ENCODE data around the gene CGRRF1. TPM values are rescaled to one million over a fixed set of nuclear protein-coding genes. Genes with fewer than 3 reads are reported as not detected.

CGRRF1 gene
- total RNA-seq, 1 donor from 2014 or later: 19.1 TPM

DNA sequence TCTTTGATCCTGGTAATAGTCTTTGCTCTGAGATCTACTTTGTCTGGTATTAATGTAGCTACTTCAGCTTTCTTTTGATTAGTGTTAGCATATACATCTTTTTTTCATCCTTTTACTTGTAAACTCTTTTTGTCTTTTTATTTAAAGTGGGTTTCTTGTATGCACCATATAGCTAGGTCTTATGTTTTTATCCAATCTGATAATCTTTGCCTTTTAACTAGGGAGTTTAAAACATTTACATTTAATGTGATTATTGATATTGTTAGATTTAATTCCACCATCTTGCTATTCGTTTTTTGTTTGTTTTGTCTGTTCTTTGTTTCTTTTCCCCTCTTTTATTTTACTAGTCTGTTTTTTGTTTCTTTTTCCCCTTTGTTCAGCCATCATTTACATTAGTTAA is 6.0 kb downstream of the CGRRF1 start:
- H3K27me3 ChIP-seq (ENCODE audit: low read depth): no peaks in the 10 kb centered on the region
- H3K4me1 ChIP-seq: peaks cover 20% of the 10 kb centered on the region
- intact Hi-C loops (cut with DNase I): no loop called here
- TF ChIP-seq, protein P1, sequence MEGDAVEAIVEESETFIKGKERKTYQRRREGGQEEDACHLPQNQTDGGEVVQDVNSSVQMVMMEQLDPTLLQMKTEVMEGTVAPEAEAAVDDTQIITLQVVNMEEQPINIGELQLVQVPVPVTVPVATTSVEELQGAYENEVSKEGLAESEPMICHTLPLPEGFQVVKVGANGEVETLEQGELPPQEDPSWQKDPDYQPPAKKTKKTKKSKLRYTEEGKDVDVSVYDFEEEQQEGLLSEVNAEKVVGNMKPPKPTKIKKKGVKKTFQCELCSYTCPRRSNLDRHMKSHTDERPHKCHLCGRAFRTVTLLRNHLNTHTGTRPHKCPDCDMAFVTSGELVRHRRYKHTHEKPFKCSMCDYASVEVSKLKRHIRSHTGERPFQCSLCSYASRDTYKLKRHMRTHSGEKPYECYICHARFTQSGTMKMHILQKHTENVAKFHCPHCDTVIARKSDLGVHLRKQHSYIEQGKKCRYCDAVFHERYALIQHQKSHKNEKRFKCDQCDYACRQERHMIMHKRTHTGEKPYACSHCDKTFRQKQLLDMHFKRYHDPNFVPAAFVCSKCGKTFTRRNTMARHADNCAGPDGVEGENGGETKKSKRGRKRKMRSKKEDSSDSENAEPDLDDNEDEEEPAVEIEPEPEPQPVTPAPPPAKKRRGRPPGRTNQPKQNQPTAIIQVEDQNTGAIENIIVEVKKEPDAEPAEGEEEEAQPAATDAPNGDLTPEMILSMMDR (IDR thresholded peaks at IDR 0.05): no peak
- ATAC-seq (no peak), DNase-seq (no peak)
- H3K36me3 ChIP-seq: no peaks in the 10 kb centered on the region
- peaks cover 5% of the 10 kb centered on the region for H3K9me3 ChIP-seq
- H3K4me3 ChIP-seq: no peak overlapping the region
- no peak overlapping the region for H3K27ac ChIP-seq

DNA sequence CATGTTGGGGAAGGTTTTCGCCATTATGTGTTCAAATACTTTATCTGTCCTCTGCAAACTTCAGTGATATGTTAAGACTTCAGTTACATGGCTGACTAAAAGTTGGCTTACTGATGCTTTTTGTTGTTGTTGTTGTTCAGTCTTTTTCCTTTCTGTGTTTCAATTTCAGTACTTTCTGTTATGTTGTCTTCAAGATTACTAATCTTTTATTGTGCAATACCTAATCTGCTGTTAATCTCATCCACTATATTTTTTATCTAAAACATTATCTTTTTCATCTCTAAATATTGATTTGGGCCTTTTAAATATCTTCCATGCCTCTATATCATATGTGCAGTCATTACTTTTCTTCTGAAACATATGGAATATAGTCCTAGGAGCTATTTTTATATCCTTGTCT is 7.0 kb downstream of the CGRRF1 start:
- Histone ChIP-seq H3K27ac (no peak overlapping the region), H3K9me3 (peaks cover 5% of the 10 kb centered on the region), H3K4me1 (peaks cover 10% of the 10 kb centered on the region), H3K4me3 (no peak overlapping the region), H3K36me3 (no peaks in the 10 kb centered on the region), H3K27me3 (ENCODE audit: low read depth) (no peaks in the 10 kb centered on the region)
- intact Hi-C loops (cut with DNase I): no loop called here
- TF ChIP-seq, protein P1 (IDR thresholded peaks at IDR 0.05): no peak
- DNase-seq (no peak), ATAC-seq (no peak)

DNA sequence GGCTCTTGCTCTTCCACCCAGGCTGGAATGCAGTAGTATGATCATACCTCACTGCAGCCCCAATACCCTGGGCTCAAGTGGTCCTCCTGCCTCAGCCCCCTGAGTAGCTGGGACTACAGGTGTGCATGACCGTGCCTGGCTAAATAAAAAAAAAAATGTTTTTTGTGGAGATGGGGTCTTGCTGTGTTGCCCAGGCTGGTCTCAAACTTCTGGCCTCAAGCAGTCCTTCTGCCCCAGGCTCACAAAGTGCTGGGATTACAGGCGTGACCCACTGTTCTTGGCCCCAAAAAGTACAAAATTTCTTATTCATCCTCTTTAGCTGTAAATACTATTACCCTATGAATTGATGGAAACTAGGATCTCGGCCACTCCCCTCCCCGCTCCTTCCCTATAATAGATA is 14.7 kb downstream of the CGRRF1 start:
- Histone ChIP-seq H3K4me3 (no peak overlapping the region), H3K9me3 (no peaks in the 10 kb centered on the region), H3K27me3 (ENCODE audit: low read depth) (no peaks in the 10 kb centered on the region), H3K27ac (no peak overlapping the region), H3K4me1 (no peaks in the 10 kb centered on the region), H3K36me3 (peaks cover 42% of the 10 kb centered on the region)
- ATAC-seq (no peak), DNase-seq (no peak)
- intact Hi-C loops (cut with DNase I): no loop called here
- TF ChIP-seq, protein P1 (IDR thresholded peaks at IDR 0.05): no peak

DNA sequence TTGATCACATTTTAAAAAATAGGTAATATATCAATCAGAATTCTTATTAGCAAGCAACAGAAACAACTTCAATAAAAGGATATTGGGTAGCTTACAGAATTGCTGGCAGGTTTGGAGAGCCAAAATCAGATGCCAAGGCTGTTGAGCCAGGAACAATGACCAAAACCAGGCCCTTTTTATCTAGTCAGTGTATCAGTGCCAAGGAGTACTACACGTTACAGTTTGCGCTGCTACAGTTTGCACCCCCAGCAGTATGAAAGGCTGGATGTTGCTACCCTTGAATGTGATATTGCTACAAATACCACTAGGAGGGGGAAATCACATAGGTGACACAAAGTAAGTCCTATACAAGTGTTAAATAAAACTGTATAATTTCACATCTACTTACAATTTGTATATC is 19.3 kb downstream of the CGRRF1 start:
- Histone ChIP-seq H3K9me3 (no peaks in the 10 kb centered on the region), H3K27me3 (ENCODE audit: low read depth) (no peaks in the 10 kb centered on the region), H3K27ac (no peak overlapping the region), H3K4me3 (no peak overlapping the region), H3K36me3 (peaks cover 39% of the 10 kb centered on the region), H3K4me1 (no peaks in the 10 kb centered on the region)
- ATAC-seq (no peak), DNase-seq (no peak)
- intact Hi-C loops (cut with DNase I): no loop called here
- TF ChIP-seq, protein P1 (IDR thresholded peaks at IDR 0.05): no peak

DNA sequence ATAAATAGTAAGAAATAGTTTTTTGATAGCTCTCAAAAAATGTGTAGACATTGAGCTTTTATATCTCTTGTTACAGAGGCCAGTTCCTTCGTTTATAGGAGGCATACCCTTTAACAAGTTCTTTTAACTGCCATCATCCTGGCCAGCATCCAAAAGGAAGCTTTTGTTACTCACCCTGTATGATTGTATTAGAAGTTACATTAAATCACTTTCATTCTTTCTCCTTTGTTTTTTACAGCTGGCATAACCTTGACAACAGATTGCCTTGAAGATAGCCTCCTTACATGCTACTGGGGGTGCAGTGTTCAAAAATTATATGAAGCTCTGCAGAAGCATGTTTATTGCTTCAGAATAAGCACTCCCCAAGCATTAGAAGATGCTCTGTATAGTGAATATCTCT is 20.1 kb downstream of the CGRRF1 start:
- Histone ChIP-seq H3K9me3 (no peaks in the 10 kb centered on the region), H3K4me1 (no peaks in the 10 kb centered on the region), H3K36me3 (peaks cover 31% of the 10 kb centered on the region), H3K27me3 (ENCODE audit: low read depth) (no peaks in the 10 kb centered on the region), H3K27ac (no peak overlapping the region), H3K4me3 (no peak overlapping the region)
- intact Hi-C loops (cut with DNase I): no loop called here
- TF ChIP-seq, protein P1 (IDR thresholded peaks at IDR 0.05): no peak
- no peak for ATAC-seq
- DNase-seq: no peak

All from lower lobe of right lung (tissue), 2 donors.